ENCODE results near the gene ZDHHC18.

GRCh38 chr1:26790551-26790953, 35.9 kb upstream of the ZDHHC18 start:
- TF ChIP-seq, protein P1, sequence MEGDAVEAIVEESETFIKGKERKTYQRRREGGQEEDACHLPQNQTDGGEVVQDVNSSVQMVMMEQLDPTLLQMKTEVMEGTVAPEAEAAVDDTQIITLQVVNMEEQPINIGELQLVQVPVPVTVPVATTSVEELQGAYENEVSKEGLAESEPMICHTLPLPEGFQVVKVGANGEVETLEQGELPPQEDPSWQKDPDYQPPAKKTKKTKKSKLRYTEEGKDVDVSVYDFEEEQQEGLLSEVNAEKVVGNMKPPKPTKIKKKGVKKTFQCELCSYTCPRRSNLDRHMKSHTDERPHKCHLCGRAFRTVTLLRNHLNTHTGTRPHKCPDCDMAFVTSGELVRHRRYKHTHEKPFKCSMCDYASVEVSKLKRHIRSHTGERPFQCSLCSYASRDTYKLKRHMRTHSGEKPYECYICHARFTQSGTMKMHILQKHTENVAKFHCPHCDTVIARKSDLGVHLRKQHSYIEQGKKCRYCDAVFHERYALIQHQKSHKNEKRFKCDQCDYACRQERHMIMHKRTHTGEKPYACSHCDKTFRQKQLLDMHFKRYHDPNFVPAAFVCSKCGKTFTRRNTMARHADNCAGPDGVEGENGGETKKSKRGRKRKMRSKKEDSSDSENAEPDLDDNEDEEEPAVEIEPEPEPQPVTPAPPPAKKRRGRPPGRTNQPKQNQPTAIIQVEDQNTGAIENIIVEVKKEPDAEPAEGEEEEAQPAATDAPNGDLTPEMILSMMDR (conservative IDR thresholded peaks at IDR 0.05 in 1 of 2, IDR thresholded peaks at IDR 0.05 in 1 of 2; ENCODE audit: low read depth in 1 of 2, low read length in 2 of 2) = no peak
- no peak for TF ChIP-seq EZH2 (IDR thresholded peaks at IDR 0.05; ENCODE audit: low read length, missing control alignments)
